DMS153 (cell line): Measurements from ENCODE around the gene CEP55.
"Not testable (repeated sequence)": the region's sequence is repeated elsewhere in the genome, so short reads cannot be mapped to it uniquely, and the experiment has no call there.

Source experiments
- DNase-seq: peaks from one replicate; lab custom pipeline; 2025; lab: John Stamatoyannopoulos, UW

The CEP55 gene

GRCh38 chr10:93513091-93513490 is 16.7 kb downstream of the CEP55 start:
- DNase-seq = no peak

- no peak for DNase-seq
Measured at GRCh38 chr10:93514521-93514920, 18.1 kb downstream of the CEP55 start.

DNA sequence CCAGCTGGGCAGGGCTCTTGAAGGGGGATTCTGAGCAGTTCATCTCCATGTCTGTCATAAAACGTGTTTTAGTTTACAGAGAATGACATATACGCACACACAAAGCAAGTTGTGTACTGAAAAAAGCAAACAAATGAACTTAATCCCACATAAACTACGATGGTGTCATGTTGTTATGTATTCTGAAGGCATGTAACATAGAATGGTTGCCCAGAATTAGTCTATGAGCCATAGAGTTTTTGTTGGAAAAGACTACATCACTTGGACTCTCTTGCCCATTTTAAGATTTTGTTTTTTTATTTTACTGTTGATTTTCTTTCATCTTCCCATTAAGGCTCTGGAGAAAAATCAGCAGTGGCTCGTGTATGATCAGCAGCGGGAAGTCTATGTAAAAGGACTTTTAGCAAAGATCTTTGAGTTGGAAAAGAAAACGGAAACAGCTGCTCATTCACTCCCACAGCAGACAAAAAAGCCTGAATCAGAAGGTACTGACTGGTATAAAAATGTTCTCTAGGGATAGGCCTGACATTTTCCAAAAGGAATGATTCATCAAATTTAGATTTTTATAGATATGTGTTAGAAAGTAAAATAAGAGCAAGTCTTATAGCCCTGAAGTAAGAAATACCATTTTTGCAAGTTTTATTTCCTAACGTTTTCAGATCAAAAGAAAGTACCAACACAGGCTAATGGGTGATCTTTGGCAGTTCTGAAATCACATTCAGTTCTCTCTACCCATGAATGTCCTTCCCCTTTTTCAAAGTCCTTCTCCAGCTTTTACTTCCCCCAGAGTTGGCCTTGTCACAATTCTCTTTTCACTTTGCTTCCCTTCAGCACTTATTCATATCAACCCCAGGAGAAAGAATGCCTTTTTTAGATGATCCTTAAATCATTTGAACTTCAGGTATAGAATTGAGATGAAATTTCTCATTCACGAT is 18.9 kb downstream of the CEP55 start:
- DNase-seq = no peak

GRCh38 chr10:93516006-93516380 is 19.6 kb downstream of the CEP55 start:
- DNase-seq = no peak

DNA sequence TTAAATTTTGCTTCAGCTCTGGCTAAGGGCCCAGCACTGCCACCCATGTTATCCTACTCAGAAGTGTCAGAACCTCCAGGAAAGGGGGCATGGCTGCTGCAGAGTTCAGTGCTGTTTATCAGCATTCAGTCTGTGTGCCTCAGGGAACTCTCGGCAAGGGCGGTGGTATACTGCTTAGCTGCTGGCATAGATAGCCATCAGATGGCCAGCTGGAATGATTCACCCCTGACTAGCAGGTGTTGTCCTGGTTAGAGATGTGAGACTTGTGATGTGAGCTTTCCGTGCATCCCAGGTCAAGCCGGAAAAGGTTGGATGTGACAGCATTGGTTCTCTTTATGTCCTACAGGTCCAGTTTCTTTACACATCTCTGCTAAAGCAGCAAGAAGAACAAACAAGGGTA is 22.1 kb downstream of the CEP55 start:
- DNase-seq = no peak

DNA sequence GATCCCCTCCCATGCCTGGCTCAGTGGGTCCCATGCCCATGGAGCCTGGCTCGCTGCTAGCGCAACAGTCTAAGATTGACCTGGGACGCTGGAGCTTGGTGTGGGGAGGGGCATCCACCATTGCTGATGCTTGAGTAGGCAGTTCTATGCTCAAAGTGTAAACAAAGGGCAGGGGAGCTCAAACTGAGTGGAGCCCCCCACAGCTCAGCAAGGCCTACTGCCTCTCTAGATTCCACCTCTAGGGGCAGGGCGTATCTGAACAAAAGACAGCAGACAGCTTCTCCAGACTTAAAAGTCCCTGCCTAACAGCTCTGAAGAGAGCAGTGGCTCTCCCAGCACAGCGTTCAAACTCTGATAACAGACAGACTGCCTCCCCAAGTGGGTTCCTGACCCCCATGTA is 38.9 kb downstream of the CEP55 start:
- DNase-seq = no peak

DNA sequence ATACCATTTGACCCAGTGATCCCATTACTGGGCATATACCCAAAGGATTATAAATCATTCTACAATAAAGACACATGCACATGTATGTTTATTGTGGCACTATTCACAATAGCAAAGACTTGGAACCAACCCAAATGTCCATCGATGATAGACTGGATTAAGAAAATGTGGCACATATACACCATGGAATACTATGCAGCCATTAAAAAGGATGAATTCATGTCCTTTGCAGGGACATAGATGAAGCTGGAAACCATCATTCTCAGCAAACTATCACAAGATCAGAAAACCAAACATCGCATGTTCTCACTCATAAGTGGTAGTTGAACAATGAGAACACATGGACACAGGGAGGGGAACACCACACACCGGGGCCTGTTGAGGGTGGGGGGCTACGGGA is 44.5 kb downstream of the CEP55 start:
- not testable (repeated sequence) for DNase-seq

DNA sequence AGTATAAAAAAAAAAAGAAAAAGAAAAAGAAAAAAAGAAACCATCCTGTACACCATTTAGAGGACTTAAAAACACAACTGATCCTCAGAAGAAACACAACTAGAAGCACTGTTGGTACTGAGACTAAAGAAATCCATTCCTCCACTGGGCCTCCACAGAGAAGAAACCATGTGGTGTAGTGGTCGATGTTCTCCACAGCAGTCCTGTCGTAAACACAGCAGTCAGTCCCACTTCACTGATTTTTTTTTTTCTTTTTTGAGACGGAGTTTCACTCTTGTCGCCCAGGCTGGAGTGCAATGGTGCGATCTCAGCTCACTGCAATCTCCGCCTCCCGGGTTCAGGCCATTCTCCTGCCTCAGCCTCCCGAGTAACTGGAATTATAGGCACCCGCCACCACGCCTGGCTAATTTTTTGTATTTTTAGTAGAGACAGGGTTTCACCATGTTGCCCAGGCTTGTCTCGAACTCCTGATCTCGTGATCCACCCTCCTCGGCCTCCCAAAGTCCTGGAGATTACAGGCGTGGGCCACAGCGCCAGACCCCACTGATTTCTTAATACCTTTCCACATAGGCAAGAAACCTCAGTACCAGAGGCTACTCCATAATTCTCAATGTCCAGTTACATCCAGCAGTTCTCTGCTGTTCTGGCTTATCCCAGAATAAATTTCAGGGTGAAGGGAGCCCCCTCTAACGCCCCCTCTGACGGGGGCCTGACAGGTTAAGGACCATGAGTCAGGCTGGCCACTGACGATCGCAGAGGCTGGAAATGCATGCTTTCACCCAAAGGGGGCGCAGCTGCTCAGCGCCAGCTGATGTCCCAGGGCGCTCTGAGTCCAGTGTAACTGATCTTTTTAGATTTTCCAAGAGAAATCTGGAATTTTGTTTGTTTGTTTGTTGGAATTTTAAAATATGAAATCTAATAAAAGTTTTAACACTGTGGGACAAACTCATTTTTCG is 45.3 kb downstream of the CEP55 start:
- DNase-seq = no peak

DNA sequence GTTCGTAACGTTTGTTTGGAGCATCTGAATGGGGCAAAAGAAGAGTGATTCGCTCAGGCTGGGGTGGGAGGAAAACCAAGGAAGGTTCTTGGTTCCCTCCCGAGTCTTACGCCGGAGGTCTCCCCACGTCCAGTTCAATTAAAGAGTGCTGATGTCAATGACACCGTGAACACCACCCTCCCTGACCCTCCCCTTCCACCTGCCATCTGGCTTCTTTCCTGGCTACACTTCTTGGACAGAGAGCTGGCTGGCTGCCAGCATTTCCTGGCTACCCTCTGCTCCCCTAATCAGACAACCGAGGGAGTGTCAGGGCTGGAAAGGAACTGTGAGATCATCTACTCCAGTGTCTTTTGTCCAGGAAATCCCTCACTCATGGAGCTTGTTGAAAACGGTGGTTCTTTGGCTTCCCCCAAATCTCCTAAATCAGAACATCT is 46.0 kb downstream of the CEP55 start:
- DNase-seq = peak; percentile 70

DNA sequence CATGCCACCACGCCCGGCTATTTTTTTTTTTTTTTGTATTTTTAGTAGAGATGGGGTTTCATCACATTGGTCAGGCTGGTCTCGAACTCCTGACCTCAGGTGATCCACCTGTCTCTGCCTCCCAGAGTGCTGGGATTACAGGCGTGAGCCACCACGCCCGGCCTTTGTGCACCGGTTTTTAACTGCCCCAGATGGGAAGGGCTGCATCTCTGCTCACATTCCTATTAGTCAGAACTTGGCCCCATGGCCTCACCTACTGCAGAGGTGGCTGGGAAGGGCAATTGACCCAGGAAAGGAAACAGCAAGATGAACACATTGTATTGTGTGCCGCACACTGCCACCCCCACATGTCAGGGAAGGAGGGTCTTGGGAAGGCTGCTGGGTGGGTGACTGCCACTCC is 50.6 kb downstream of the CEP55 start:
- DNase-seq = not testable (repeated sequence)

GRCh38 chr10:93547522-93547921 is 51.1 kb downstream of the CEP55 start:
- DNase-seq = no peak

GRCh38 chr10:93548376-93549071 is 52.1 kb downstream of the CEP55 start:
- no peak for DNase-seq

GRCh38 chr10:93550606-93551005 is 54.2 kb downstream of the CEP55 start:
- DNase-seq = no peak

DNA sequence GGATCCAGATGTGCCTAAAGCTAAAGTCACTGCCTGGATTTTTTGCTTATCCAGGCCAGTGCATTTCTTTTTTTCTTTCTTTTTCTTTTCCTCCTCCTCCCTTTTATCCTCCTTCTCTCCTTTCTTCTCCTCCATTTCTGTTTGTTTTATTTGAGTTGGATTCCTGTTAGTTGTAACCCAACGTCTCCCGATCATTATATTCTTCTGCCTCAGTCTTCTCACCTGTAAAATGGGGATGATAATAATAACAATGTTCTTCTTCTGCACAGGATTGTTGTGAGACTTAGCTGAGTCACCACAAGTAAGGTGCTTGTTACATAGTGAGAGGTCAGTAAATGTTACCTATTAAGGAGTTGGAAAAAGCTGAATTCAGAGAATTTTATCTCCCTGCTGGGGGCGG is 56.4 kb downstream of the CEP55 start:
- no peak for DNase-seq

- DNase-seq = no peak
Measured at GRCh38 chr10:93553482-93554315, 57.3 kb downstream of the CEP55 start.

DNA sequence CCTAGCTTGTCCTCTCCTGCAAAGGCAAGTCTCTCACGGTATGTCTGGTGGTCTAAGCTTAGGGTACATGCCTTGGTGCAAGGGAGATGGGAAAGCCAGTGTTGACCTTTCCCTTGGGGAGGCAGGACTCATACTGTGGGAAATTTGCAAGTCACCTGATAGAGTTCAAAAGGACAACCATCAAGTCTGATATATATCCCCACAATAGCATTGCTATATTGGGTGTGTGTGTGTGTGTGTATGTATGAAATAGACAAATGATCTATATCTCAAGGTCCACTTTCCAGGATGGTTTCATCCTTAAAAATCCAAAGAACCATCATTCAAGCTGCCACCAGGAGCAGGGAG is 57.9 kb downstream of the CEP55 start:
- no peak for DNase-seq

DNA sequence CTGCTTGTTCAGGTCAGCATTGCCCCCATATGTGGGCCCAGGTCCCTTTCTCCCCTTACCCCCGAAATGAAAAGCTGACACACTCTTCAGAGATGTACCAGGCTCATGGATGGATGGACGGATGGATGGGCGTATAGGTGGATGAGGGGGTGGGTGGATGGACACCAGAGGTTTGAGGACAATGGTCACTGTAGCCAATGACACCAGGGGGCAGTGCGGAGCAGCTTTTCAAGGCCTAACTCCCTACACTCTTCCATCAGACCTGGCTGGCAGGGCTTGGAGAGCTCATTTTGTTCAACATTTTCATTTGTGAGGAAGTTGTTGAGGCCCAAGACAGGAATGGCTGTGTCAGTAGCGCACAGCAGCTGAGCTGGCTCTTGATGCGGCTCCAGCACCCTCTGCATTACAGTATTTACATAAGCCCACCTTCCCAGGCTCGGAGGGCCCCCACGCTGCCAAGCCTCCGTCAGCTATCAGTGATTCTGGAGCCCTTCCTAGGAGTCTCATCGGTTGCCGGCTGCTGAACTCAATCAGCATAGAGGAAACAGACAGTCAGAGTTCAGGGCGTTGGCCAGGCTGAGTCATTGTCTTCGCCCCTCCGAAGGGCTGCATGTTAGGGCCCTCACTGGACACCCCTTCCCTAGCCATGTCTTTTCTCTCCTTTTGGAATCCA is 58.5 kb downstream of the CEP55 start:
- peak; percentile 65 for DNase-seq

GRCh38 chr10:93559490-93559889 is 63.1 kb downstream of the CEP55 start:
- no peak for DNase-seq

- no peak for DNase-seq
Measured at GRCh38 chr10:93560541-93560940, 64.1 kb downstream of the CEP55 start.

DNA sequence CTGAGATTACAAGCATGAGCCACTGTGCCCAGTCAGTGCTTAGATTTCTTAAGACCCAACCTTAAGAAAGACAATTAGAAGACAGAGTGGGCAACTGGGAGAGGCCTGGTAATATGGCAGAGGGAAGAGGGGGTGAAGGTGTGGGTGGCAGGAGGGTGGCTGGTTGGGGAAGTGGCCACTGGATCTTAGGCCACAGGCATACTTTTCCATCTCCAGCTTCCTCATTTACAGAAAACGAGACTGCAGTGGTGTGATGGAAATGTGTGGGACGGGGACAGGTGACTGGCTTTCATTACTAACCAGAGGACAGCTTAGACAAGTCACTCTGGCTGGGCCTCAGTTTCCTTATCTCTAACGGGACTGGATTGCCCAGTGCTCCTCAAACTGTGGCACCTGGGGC is 69.0 kb downstream of the CEP55 start:
- no peak for DNase-seq
